ENCODE data around the gene RREB1. TPM values are rescaled to one million over a fixed set of nuclear protein-coding genes. Genes with fewer than 3 reads are reported as not detected.
A peak's percentile ranks its signal among the peaks of the same experiment; 100 is the strongest.

RREB1 gene
- total RNA-seq, 1 donor from 2014 or later = 41.8 TPM

DNA sequence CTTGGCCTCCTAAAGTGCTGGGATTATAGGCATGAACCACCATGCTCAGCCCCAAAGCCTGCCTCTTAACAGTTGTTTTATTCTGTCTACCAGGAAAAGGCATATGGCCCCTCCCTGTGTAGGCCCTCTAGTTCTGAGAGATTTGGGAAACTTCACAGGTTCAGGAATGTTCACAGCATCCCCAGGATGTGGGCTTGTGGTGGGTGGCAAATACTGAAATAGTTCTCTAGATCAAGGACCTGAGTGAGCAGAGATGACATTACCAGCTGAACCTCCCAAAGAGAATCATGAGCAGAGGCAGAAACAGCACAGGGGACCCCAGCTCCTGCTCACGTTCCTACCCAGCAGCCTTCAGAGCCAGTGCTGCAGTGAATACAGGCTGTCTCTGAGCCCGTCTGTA is 105.7 kb downstream of the RREB1 start:
- Mint-ChIP-seq H3K27me3 (ENCODE audit: low read depth, unreplicated experiment) (no peaks in the 10 kb centered on the region), H3K4me3 (ENCODE audit: unreplicated experiment) (no peak overlapping the region), H3K9me3 (ENCODE audit: unreplicated experiment) (no peaks in the 10 kb centered on the region), H3K4me1 (ENCODE audit: low read depth, unreplicated experiment) (peaks cover 10% of the 10 kb centered on the region), H3K36me3 (ENCODE audit: low read depth, unreplicated experiment) (peaks cover 48% of the 10 kb centered on the region), H3K27ac (ENCODE audit: unreplicated experiment) (no peak overlapping the region)
- no peak for DNase-seq (ENCODE audit: low read depth)
- no peak for FAIRE-seq
- H3K9ac ChIP-seq (ENCODE audit: low read length) = no peak overlapping the region
- TF ChIP-seq, protein P1, sequence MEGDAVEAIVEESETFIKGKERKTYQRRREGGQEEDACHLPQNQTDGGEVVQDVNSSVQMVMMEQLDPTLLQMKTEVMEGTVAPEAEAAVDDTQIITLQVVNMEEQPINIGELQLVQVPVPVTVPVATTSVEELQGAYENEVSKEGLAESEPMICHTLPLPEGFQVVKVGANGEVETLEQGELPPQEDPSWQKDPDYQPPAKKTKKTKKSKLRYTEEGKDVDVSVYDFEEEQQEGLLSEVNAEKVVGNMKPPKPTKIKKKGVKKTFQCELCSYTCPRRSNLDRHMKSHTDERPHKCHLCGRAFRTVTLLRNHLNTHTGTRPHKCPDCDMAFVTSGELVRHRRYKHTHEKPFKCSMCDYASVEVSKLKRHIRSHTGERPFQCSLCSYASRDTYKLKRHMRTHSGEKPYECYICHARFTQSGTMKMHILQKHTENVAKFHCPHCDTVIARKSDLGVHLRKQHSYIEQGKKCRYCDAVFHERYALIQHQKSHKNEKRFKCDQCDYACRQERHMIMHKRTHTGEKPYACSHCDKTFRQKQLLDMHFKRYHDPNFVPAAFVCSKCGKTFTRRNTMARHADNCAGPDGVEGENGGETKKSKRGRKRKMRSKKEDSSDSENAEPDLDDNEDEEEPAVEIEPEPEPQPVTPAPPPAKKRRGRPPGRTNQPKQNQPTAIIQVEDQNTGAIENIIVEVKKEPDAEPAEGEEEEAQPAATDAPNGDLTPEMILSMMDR (IDR thresholded peaks at IDR 0.05; ENCODE audit: insufficient read depth, low read depth, low read length) = no peak
- no peak for TF ChIP-seq EZH2 (IDR thresholded peaks at IDR 0.05; ENCODE audit: insufficient read depth, low read length)
- H2AFZ ChIP-seq (ENCODE audit: low read depth, low read length) = no peak overlapping the region
- peaks cover 53% of the 10 kb centered on the region for H4K20me1 ChIP-seq (ENCODE audit: insufficient read depth, low read length)
- no peak overlapping the region for H3K27ac ChIP-seq (ENCODE audit: low read depth, low read length)
- peaks cover 13% of the 10 kb centered on the region for H3K4me1 ChIP-seq (ENCODE audit: insufficient read depth, low read length)
- H3K79me2 ChIP-seq (ENCODE audit: insufficient read depth, low read length) = no peaks in the 10 kb centered on the region
- H3K9me3 ChIP-seq (ENCODE audit: insufficient read depth, low read depth, low read length) = no peaks in the 10 kb centered on the region
- H3K4me3 ChIP-seq (ENCODE audit: insufficient read depth, low read depth, low read length) = no peak overlapping the region
- peaks cover 30% of the 10 kb centered on the region for H3K36me3 ChIP-seq (ENCODE audit: insufficient read depth, low read length)
- no peaks in the 10 kb centered on the region for H3K27me3 ChIP-seq (ENCODE audit: insufficient read depth, low read length)
- H3K4me2 ChIP-seq (ENCODE audit: low read length) = no peak overlapping the region

DNA sequence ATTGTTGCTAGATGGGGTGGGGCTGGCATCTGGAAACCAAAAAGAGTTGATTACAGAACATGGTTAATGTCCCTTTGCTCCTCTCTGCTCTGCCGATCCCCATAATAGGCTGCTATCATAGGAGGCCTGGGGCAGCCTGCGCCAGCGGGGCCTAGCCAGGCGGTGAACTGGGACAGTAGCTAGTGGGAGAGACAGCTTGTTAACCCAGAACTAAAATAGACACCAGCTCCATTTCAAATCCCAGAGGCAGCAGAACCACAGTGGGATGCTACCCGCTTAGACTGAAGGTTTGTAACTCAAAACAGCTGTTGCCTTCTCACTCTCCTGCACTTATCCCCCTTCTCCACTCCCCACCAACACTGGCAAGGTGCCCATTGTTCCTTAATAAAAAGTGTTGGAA is 106.7 kb downstream of the RREB1 start:
- Histone ChIP-seq H2AFZ (ENCODE audit: low read depth, low read length) (no peak overlapping the region), H3K36me3 (ENCODE audit: insufficient read depth, low read length) (peaks cover 31% of the 10 kb centered on the region), H3K79me2 (ENCODE audit: insufficient read depth, low read length) (no peaks in the 10 kb centered on the region), H3K4me2 (ENCODE audit: low read length) (no peak overlapping the region), H3K4me3 (ENCODE audit: insufficient read depth, low read depth, low read length) (no peak overlapping the region), H3K9ac (ENCODE audit: low read length) (no peak overlapping the region), H3K9me3 (ENCODE audit: insufficient read depth, low read depth, low read length) (no peaks in the 10 kb centered on the region), H3K4me1 (ENCODE audit: insufficient read depth, low read length) (peaks cover 18% of the 10 kb centered on the region), H3K27ac (ENCODE audit: low read depth, low read length) (no peak overlapping the region), H3K27me3 (ENCODE audit: insufficient read depth, low read length) (no peaks in the 10 kb centered on the region), H4K20me1 (ENCODE audit: insufficient read depth, low read length) (peaks cover 52% of the 10 kb centered on the region)
- FAIRE-seq = no peak
- H3K4me1 Mint-ChIP-seq (ENCODE audit: low read depth, unreplicated experiment) = peaks cover 14% of the 10 kb centered on the region
- no peaks in the 10 kb centered on the region for H3K27me3 Mint-ChIP-seq (ENCODE audit: low read depth, unreplicated experiment)
- H3K27ac Mint-ChIP-seq (ENCODE audit: unreplicated experiment) = no peak overlapping the region
- TF ChIP-seq, protein P1 (IDR thresholded peaks at IDR 0.05; ENCODE audit: insufficient read depth, low read depth, low read length) = no peak
- no peak for TF ChIP-seq EZH2 (IDR thresholded peaks at IDR 0.05; ENCODE audit: insufficient read depth, low read length)
- H3K4me3 Mint-ChIP-seq (ENCODE audit: unreplicated experiment) = no peak overlapping the region
- no peaks in the 10 kb centered on the region for H3K9me3 Mint-ChIP-seq (ENCODE audit: unreplicated experiment)
- peaks cover 47% of the 10 kb centered on the region for H3K36me3 Mint-ChIP-seq (ENCODE audit: low read depth, unreplicated experiment)
- DNase-seq (ENCODE audit: low read depth) = no peak

DNA sequence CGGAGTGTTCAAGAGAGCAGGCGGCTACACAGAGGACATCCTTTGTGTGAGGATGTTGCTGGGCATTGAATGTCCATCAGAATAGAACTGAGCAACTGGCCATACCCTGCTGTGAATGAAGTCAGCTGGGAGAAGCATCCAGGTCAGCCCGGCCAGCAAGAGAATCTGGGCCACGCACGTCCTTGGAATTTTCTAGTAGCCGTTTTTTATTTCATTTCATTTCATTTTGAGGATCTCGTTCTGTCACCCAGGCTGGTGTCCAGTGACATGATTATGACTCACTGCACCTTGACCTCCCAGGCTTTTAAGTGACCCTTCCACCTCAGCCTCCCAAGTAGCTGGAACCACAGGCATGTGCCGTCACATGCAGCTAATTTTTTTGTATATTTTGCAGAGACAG is 107.4 kb downstream of the RREB1 start:
- Mint-ChIP-seq H3K4me1 (ENCODE audit: low read depth, unreplicated experiment) (peaks cover 20% of the 10 kb centered on the region), H3K27me3 (ENCODE audit: low read depth, unreplicated experiment) (no peaks in the 10 kb centered on the region), H3K27ac (ENCODE audit: unreplicated experiment) (no peak overlapping the region), H3K9me3 (ENCODE audit: unreplicated experiment) (no peaks in the 10 kb centered on the region), H3K36me3 (ENCODE audit: low read depth, unreplicated experiment) (peaks cover 49% of the 10 kb centered on the region), H3K4me3 (ENCODE audit: unreplicated experiment) (no peak overlapping the region)
- H3K9me3 ChIP-seq (ENCODE audit: insufficient read depth, low read depth, low read length) = no peaks in the 10 kb centered on the region
- H3K4me2 ChIP-seq (ENCODE audit: low read length) = peak overlapping the region; percentile 42
- no peak overlapping the region for H3K9ac ChIP-seq (ENCODE audit: low read length)
- no peaks in the 10 kb centered on the region for H3K27me3 ChIP-seq (ENCODE audit: insufficient read depth, low read length)
- peaks cover 55% of the 10 kb centered on the region for H4K20me1 ChIP-seq (ENCODE audit: insufficient read depth, low read length)
- peaks cover 31% of the 10 kb centered on the region for H3K36me3 ChIP-seq (ENCODE audit: insufficient read depth, low read length)
- FAIRE-seq (no peak), DNase-seq (ENCODE audit: low read depth) (no peak)
- TF ChIP-seq, protein P1 (IDR thresholded peaks at IDR 0.05; ENCODE audit: insufficient read depth, low read depth, low read length) = no peak
- TF ChIP-seq EZH2 (IDR thresholded peaks at IDR 0.05; ENCODE audit: insufficient read depth, low read length) = no peak
- H3K27ac ChIP-seq (ENCODE audit: low read depth, low read length) = no peak overlapping the region
- no peak overlapping the region for H3K4me3 ChIP-seq (ENCODE audit: insufficient read depth, low read depth, low read length)
- no peak overlapping the region for H2AFZ ChIP-seq (ENCODE audit: low read depth, low read length)
- peaks cover 19% of the 10 kb centered on the region for H3K4me1 ChIP-seq (ENCODE audit: insufficient read depth, low read length)
- no peaks in the 10 kb centered on the region for H3K79me2 ChIP-seq (ENCODE audit: insufficient read depth, low read length)
